Neutrophil (primary cell): ENCODE measurements around the gene LRIG2.
"Not testable (repeated sequence)": the region's sequence is repeated elsewhere in the genome, so short reads cannot be mapped to it uniquely, and the experiment has no call there.

ENCODE experiments used
- H3K27ac ChIP-seq: fragments of 200-600 bp; sonication (generic); 2 replicates; pipeline ENCODE4 v1.5.1; 2016; ENCODE audit warnings: mild to moderate bottlenecking, moderate library complexity
- H3K27me3 ChIP-seq: fragments of 200-600 bp; sonication (generic); 2 replicates; pipeline ENCODE4 v1.6.0; 2016; ENCODE audit warnings: mild to moderate bottlenecking
- H3K36me3 ChIP-seq: fragments of 200-600 bp; sonication (generic); 2 replicates; pipeline ENCODE4 v1.5.1; 2017
- H3K4me1 ChIP-seq, 2 experiments: fragments of 200-600 bp in 1 of 2; sonication (generic) in 1 of 2; 1 replicate in 1 of 2; 2 replicates in 1 of 2; pipeline versions ENCODE4 v1.5.1 to v1.6.1; 2013 to 2016; ENCODE audit warnings: low read depth in 1 of 2, low read length in 1 of 2, mild to moderate bottlenecking in 1 of 2, moderate library complexity in 1 of 2; ENCODE audit not compliant: control insufficient read depth in 1 of 2, insufficient read depth in 1 of 2
- H3K4me3 ChIP-seq, 2 experiments: fragments of 200-600 bp in 1 of 2; sonication (generic) in 1 of 2; 1 replicate in 1 of 2; 2 replicates in 1 of 2; pipeline ENCODE4 v1.5.1; 2013 to 2016; ENCODE audit warnings: low read depth in 1 of 2, low read length in 1 of 2, mild to moderate bottlenecking in 1 of 2, moderate library complexity in 1 of 2
- H3K9me3 ChIP-seq: fragments of 200-600 bp; sonication (generic); 2 replicates; pipeline ENCODE4 v1.5.1; 2016
- CTCF ChIP-seq: fragments of 200-600 bp; sonication (generic); IDR thresholded peaks from 2 replicates; pipeline ENCODE4 v1.5.1; 2016; ENCODE audit warnings: antibody characterized with exemption

Gene LRIG2

GRCh38 chr1:113057006-113057405, 16.0 kb upstream of the LRIG2 start:
- Histone ChIP-seq H3K27ac (no peak overlapping the region), H3K4me3 (no peak overlapping the region), H3K4me1 (no peaks in the 10 kb centered on the region), H3K36me3 (no peaks in the 10 kb centered on the region), H3K9me3 (no peaks in the 10 kb centered on the region), H3K27me3 (peaks cover 33% of the 10 kb centered on the region)
- TF ChIP-seq CTCF, result no peak

DNA sequence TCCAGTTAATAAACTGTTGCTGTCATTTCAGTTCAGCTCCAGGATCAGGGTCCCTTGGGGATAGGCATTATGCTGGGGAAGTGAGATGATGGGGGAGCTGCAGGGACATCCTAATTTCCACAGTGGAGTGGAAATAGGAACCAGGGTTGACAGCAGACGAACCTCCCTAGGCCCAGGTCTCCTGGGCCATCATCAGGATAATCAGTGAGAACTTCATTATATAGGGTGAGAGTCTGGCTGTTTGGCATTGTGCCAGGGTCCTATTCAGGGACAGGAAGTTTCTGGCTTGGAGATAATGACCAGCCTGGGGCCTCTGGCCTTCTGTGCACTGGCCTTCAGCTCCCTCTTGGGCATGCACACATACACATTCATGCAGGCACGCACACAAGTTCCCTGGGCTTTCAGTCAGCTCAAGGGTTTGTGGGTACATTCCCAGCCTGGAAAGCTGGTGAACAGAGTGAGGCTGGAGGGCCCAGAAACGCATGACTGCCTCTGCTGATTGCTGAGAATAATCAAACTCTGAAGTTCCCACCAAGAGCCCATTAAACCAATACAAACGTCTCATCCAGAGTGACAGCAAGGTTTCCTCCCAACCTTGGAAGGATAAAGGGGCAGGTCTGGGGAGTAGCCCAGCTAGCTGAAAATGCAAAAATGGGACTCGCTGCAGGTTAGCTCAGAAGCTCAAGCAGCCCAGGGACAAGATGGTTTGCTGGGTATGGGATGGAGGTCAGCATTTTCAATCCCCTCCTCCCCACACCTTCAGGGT, 13.9 kb upstream of the LRIG2 start:
- Histone ChIP-seq H3K27me3 (peaks cover 33% of the 10 kb centered on the region), H3K4me3 (no peak overlapping the region), H3K9me3 (no peaks in the 10 kb centered on the region), H3K27ac (no peak overlapping the region), H3K4me1 (no peaks in the 10 kb centered on the region), H3K36me3 (no peaks in the 10 kb centered on the region)
- TF ChIP-seq CTCF, result no peak

DNA sequence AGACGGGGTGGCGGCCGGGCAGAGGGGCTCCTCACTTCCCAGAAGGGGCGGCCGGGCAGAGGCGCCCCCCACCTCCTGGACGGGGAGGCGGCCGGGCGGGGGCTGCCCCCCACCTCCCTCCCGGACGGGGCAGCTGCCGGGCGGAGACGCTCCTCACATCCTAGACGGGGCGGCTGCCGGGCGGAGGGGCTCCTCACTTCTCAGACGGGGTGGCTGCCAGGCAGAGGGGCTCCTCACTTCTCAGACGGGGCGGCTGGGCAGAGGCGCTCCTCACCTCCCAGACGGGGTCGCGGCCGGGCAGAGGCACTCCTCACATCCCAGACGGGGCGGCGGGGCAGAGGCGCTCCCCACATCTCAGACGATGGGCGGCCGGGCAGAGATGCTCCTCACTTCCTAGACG, 9.5 kb upstream of the LRIG2 start:
- not testable (repeated sequence) for H3K27me3 ChIP-seq, H3K4me1 ChIP-seq, H3K4me3 ChIP-seq, H3K27ac ChIP-seq, H3K36me3 ChIP-seq, H3K9me3 ChIP-seq

DNA sequence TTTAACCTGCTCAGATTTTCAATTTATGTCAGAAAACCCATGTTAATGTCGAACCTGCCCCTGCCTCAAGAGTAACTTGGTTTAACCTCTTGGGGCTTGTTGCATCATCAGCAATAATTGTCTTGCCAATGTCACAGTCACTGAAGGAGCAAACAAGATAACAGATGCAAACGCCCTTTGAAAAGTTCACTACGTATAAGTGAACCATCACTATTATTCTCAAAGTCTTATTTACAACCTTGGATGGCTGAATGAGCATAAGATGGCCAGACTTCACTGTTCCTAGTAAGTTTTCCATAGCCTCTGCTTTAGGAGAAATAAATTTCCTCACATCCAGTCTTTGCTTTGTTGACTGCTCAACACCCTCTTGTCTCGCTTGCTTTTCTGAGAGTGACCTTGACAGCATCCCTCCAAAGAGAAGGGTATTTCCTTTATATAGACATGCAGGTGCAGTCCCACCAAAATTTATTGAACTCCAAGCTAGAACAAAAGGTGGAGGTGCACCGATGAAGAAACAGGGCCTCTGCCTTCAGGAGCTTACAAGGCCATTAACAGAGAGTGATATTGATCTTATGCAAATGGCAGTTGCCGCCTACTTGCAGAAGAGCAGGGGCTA, 749 bp upstream of the LRIG2 start:
- Histone ChIP-seq H3K4me1 (peaks cover 22 to 23% of the 10 kb centered on the region in 2 experiments), H3K9me3 (no peaks in the 10 kb centered on the region), H3K4me3 (peak overlapping the region; percentile 92 to 99), H3K27ac (peak overlapping the region; percentile 77), H3K36me3 (no peaks in the 10 kb centered on the region), H3K27me3 (no peaks in the 10 kb centered on the region)
- no peak for TF ChIP-seq CTCF

- Histone ChIP-seq H3K4me3 (peak overlapping the region; percentile 92 to 99), H3K4me1 (peaks cover 22 to 23% of the 10 kb centered on the region in 2 experiments), H3K9me3 (no peaks in the 10 kb centered on the region), H3K36me3 (peaks cover 3% of the 10 kb centered on the region), H3K27me3 (no peaks in the 10 kb centered on the region), H3K27ac (peak overlapping the region; percentile 77)
- no peak for TF ChIP-seq CTCF
These were observed 517 bp downstream of the LRIG2 start for GRCh38 chr1:113073479-113073950.

DNA sequence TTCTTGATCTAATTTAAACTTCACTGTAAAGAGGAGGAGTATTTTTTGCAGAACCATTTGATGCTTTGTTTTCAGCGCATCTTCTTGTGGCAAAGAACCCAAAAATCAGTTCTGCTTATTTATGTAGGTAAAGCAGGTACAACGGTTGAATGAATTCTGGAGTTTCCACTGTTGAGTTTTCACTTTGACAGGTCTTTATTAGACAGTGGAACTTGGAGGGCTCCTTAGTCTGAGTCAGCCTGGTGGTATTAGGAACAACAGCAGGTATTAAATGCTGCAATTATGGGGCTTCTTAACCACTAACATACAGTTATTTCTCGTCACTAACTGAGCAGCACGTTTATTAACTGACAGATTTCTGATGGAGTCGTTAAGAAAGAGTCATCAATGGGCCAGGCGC, 1.2 kb downstream of the LRIG2 start:
- peaks cover 8% of the 10 kb centered on the region for H3K36me3 ChIP-seq
- no peak for TF ChIP-seq CTCF
- no peaks in the 10 kb centered on the region for H3K27me3 ChIP-seq
- H3K9me3 ChIP-seq, result no peaks in the 10 kb centered on the region
- no peak overlapping the region for H3K27ac ChIP-seq
- peak overlapping the region in 1 of 2 experiments; percentile 99 for H3K4me3 ChIP-seq
- H3K4me1 ChIP-seq, result peaks cover 22 to 23% of the 10 kb centered on the region in 2 experiments

DNA sequence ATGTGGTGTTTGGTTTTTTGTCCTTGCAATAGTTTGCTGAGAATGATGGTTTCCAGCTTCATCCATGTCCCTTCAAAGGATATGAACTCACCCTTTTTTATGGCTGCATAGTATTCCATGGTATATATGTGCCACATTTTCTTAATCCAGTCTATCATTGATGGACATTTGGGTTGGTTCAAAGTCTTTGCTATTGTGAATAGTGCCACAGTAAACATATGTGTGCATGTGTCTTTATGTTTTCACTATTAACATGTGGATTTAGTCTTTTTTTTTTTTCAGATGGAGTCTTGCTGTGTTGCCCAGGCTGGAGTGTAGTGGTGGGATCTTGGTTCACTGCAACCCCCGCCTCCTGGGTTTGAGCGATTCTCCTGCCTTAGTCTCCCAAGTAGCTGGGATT, 5.0 kb downstream of the LRIG2 start:
- H3K4me1 ChIP-seq, result peaks cover 13 to 14% of the 10 kb centered on the region in 2 experiments
- not testable (repeated sequence) for H3K27ac ChIP-seq, H3K27me3 ChIP-seq, H3K4me3 ChIP-seq, H3K9me3 ChIP-seq, H3K36me3 ChIP-seq
